GM18502 (cell line): ENCODE results near the gene PLA2G2C.
"Not testable (repeated sequence)": the region's sequence is repeated elsewhere in the genome, so short reads cannot be mapped to it uniquely, and the experiment has no call there.

Experiments used
- ATAC-seq: cut with Tn5 transposase; IDR thresholded peaks from one replicate; pipeline ENCODE4 v1.9.1; 2021; ENCODE audit warnings: mild to moderate bottlenecking; ENCODE audit not compliant: unreplicated experiment, poor library complexity

Gene PLA2G2C

GRCh38 chr1:20185834-20186782 lies at the start of gene PLA2G2C, which contains the start of gene UBXN10:
PLA2G2C (minus strand) TSS chr1:20186518; CDS start chr1:20177363, 9,155 bp downstream.
UBXN10 (plus strand) TSS chr1:20186096; CDS start chr1:20190562, 4,466 bp downstream.
- no peak for ATAC-seq

- ATAC-seq, result no peak
Measured at GRCh38 chr1:20234788-20235535, 48.6 kb upstream of the PLA2G2C start.

GRCh38 chr1:20233866-20234265 lies 47.5 kb upstream of the PLA2G2C start:
- no peak for ATAC-seq

GRCh38 chr1:20233394-20233793 lies 47.1 kb upstream of the PLA2G2C start:
- no peak for ATAC-seq

GRCh38 chr1:20232564-20232963 lies 46.2 kb upstream of the PLA2G2C start:
- not testable (repeated sequence) for ATAC-seq

- no peak for ATAC-seq
Measured at GRCh38 chr1:20229171-20229570, 42.9 kb upstream of the PLA2G2C start.

GRCh38 chr1:20228314-20228825 lies 42.1 kb upstream of the PLA2G2C start:
- no peak for ATAC-seq

GRCh38 chr1:20227704-20228103 lies 41.4 kb upstream of the PLA2G2C start:
- no peak for ATAC-seq

- ATAC-seq, result no peak
Measured at GRCh38 chr1:20224546-20224945, 38.2 kb upstream of the PLA2G2C start.

GRCh38 chr1:20223551-20224419 lies 37.5 kb upstream of the PLA2G2C start:
- no peak for ATAC-seq

GRCh38 chr1:20223106-20223505 lies 36.8 kb upstream of the PLA2G2C start:
- no peak for ATAC-seq

GRCh38 chr1:20220036-20220435 lies 33.7 kb upstream of the PLA2G2C start:
- no peak for ATAC-seq

- not testable (repeated sequence) for ATAC-seq
Measured at GRCh38 chr1:20219053-20219452, 32.7 kb upstream of the PLA2G2C start.

- ATAC-seq, result no peak
Measured at GRCh38 chr1:20216574-20216973, 30.3 kb upstream of the PLA2G2C start.

GRCh38 chr1:20215716-20216115 lies 29.4 kb upstream of the PLA2G2C start:
- ATAC-seq, result no peak

- ATAC-seq, result no peak
Measured at GRCh38 chr1:20212685-20213331, 26.5 kb upstream of the PLA2G2C start.

- no peak for ATAC-seq
Measured at GRCh38 chr1:20212085-20212684, 25.9 kb upstream of the PLA2G2C start.

- no peak for ATAC-seq
Measured at GRCh38 chr1:20211511-20211931, 25.2 kb upstream of the PLA2G2C start.
